Activated CD4-positive, alpha-beta T cell treated with anti-CD3 and anti-CD28 coated beads for 36 hours (primary cell): ENCODE results near the gene GOLGA6L7. TPM values are rescaled to one million over a fixed set of nuclear protein-coding genes. Genes with fewer than 3 reads are reported as not detected.
"Not testable (repeated sequence)": the region's sequence is repeated elsewhere in the genome, so short reads cannot be mapped to it uniquely, and the experiment has no call there.

Experiments used
- ATAC-seq: fragments of 200-7000 bp; cut with Tn5 transposase; one replicate; pipeline ENCODE4 v1.10.0; 2021; ENCODE audit warnings: mild to moderate bottlenecking, moderate library complexity
- CTCF ChIA-PET: fragments of 350-600 bp; sonication (Branson Sonifier 250); formaldehyde crosslinking; loops from one replicate; lab custom pipeline; 2021; ENCODE audit warnings: antibody characterized with exemption; lab: Charles Lee
- POLR2A ChIA-PET: fragments of 350-600 bp; sonication (Branson Sonifier 250); formaldehyde crosslinking; loops from one replicate; lab custom pipeline; 2021; ENCODE audit warnings: antibody characterized with exemption, inconsistent platforms; lab: Charles Lee
- DNase-seq: peaks from one replicate; pipeline ENCODE4 v3.0.0-alpha.2; 2020
- H3K27ac Mint-ChIP-seq: one replicate; pipeline ENCODE4 v1.8.0; 2021; ENCODE audit warnings: mixed read lengths
- H3K27me3 Mint-ChIP-seq: one replicate; pipeline ENCODE4 v1.8.0; 2021; ENCODE audit warnings: mixed read lengths
- H3K36me3 Mint-ChIP-seq: one replicate; pipeline ENCODE4 v1.8.0; 2021; ENCODE audit warnings: low read depth, mixed read lengths
- H3K4me1 Mint-ChIP-seq: one replicate; pipeline ENCODE4 v1.8.0; 2021; ENCODE audit warnings: mixed read lengths
- H3K4me3 Mint-ChIP-seq: one replicate; pipeline ENCODE4 v1.8.0; 2021; ENCODE audit warnings: mild to moderate bottlenecking, moderate library complexity, mixed read lengths
- H3K9me3 Mint-ChIP-seq: one replicate; pipeline ENCODE4 v1.8.0; 2021; ENCODE audit warnings: low read depth, mixed read lengths
- intact Hi-C, 2 experiments: fragments of 100-400 bp; cut with DNase I in 1 of 2; cut with micrococcal nuclease in 1 of 2; formaldehyde crosslinking; loops; one replicate each; pipeline versions ENCODE4 v1.14.2 to v1.15.1; 2022 to 2024; cut with DNase I, micrococcal nuclease
- total RNA-seq, 2 experiments: library from RNA; stranded (reverse); gene quantifications; one replicate each; pipeline ENCODE4 v1.2.3, GENCODE V29; 2021

The GOLGA6L7 gene
- total RNA-seq, 2 experiments from 2014 or later = not detected

DNA sequence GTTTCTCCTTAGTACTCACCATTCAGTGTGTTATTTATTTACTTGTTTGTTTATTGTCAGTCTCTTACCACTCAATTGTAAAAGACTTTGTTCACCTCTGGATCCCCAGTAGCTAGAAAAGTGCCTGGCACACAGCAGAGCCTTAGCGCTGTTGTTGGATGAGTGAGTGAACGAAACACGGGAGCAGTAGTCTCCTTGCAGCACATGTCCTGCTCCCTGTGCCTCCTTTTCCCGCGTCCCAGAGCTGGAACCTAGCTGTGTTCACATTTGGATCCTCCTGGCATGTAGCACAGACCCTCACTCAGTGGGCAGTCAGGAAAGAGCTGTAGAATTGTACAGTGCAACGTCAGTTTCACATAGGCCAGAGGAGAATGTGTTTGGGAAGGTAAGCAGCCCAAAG is 41.4 kb upstream of the GOLGA6L7 start:
- H3K27me3 Mint-ChIP-seq, DNase-seq, POLR2A ChIA-PET, H3K36me3 Mint-ChIP-seq, ATAC-seq, H3K9me3 Mint-ChIP-seq, H3K4me3 Mint-ChIP-seq: not testable (repeated sequence)
- CTCF ChIA-PET = interaction anchor here (1.0 to 3.0 kb wide), 2 partner anchors 13 to 212 kb away, joined by 6 to 10 read pairs; no protein-coding TSS in a partner anchor
- H3K27ac Mint-ChIP-seq = peak overlapping the region; percentile 87
- intact Hi-C loops = loop anchor here (5.0 kb wide), 5 partner anchors 32 to 197 kb away; no protein-coding TSS in a partner anchor
- peaks cover 62% of the 10 kb centered on the region for H3K4me1 Mint-ChIP-seq

DNA sequence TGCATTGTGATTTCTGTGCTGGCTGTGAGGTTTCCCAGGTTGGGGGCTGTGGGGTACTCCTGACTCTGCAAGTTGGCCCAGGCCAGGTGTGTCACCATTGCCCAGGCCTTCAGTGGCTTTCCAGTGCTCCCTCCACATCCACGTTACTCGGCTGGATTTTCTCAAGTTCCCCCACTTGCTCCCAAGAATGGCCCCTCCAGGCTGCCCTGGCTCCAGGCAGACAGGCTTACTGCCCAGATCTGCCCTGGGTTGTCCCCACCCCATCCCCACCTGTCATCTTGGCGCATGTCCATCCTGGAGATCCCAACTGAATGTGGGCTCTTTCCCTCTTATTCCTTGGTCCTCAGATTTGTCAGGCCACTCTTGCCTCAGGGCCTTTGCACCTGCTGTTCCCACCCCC is 40.9 kb upstream of the GOLGA6L7 start:
- Mint-ChIP-seq H3K4me3 (no peak overlapping the region), H3K9me3 (no peaks in the 10 kb centered on the region), H3K27me3 (no peaks in the 10 kb centered on the region), H3K4me1 (peaks cover 62% of the 10 kb centered on the region), H3K27ac (no peak overlapping the region), H3K36me3 (no peaks in the 10 kb centered on the region)
- ATAC-seq = no peak
- ChIA-PET CTCF (interaction anchor here (3.0 kb wide), 1 partner anchor 14 kb away, joined by 10 read pairs; no protein-coding TSS in a partner anchor), POLR2A (no interaction called here)
- no peak for DNase-seq
- intact Hi-C loops = loop anchor here (5.0 kb wide), 5 partner anchors 33 to 198 kb away; no protein-coding TSS in a partner anchor

DNA sequence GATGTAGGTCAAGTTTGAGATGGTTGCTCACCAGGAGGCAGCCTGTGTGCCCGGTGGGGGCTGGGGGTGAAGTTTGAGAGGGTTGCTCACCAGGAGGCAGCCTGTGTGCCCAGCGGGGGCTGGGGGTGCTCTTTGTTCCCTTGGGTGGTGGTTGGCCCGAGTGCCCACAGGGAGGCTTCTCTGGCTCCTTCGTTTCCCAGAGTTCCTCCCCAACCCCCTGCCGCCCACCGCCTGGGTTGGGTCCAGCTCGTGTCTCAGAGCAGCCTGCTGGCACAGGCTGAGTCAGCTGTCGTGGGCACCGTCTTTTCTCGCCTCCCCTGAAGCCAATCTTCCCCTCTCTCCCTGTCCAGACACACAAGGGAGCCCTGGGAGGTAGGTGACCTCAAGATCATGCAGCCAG is 40.5 kb upstream of the GOLGA6L7 start:
- DNase-seq (no peak), ATAC-seq (no peak)
- Mint-ChIP-seq H3K36me3 (no peaks in the 10 kb centered on the region), H3K4me3 (no peak overlapping the region), H3K4me1 (peaks cover 61% of the 10 kb centered on the region), H3K9me3 (no peaks in the 10 kb centered on the region), H3K27me3 (no peaks in the 10 kb centered on the region), H3K27ac (peak overlapping the region; percentile 32)
- POLR2A ChIA-PET = no interaction called here
- CTCF ChIA-PET = interaction anchor here (1.6 to 3.0 kb wide), 2 partner anchors 10 to 14 kb away, joined by 5 to 10 read pairs; no protein-coding TSS in a partner anchor
- intact Hi-C loops = loop anchor here (5.0 kb wide), 5 partner anchors 33 to 198 kb away; no protein-coding TSS in a partner anchor

- Mint-ChIP-seq H3K27me3 (no peaks in the 10 kb centered on the region), H3K4me3 (no peak overlapping the region), H3K4me1 (peaks cover 60% of the 10 kb centered on the region), H3K36me3 (no peaks in the 10 kb centered on the region), H3K9me3 (no peaks in the 10 kb centered on the region), H3K27ac (peak overlapping the region; percentile 32)
- intact Hi-C loops = loop anchor here (5.0 kb wide), 5 partner anchors 34 to 199 kb away; no protein-coding TSS in a partner anchor
- ATAC-seq = no peak
- ChIA-PET POLR2A (no interaction called here), CTCF (interaction anchor here (0.7 to 1.6 kb wide), 5 partner anchors 10 to 106 kb away, joined by 3 to 5 read pairs (median 5); no protein-coding TSS in a partner anchor)
- DNase-seq = no peak
Measured at GRCh38 chr15:28888302-28888894, 40.0 kb upstream of the GOLGA6L7 start.

DNA sequence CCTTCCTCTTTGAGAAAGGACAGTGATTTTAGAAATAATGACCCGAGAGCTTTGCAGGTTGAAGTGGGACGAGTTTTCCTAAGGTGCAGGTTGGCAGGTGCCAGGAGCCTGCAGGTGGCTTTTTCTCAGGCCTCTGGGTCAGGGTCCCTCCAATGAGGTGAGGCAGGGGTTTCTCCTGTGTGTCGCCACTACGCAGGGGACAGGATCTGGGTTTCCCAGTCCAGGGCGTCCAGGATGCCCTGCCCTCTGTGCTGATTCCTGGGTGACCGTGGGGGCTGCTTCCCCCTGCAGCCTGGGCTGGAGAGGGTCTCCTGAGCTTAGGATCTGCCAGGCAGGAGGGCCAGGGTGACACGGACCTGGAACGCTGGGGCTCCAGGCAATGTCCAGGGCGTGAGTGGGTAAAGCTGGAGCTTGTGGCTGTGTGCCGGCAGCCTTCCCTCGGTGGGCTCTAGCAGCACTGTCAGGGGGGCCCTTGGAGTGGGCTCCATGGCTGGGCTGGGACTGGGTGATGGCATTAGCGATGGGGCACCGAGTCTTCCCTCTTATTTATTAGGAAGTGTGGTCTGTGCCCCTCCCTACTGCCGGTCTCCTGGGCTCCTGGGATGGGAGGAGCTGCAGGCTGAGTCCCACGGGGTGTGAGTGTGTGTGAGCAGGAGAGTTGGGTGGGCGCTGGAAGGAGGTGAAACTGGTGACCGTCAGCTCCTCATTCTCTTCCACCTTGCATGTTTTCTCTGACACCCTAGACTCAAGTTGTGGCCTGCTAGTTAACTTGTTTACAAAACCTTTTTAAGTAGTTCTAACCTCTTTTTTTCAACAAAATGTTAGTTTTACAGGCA is 39.1 kb upstream of the GOLGA6L7 start:
- no peak for ATAC-seq
- ChIA-PET POLR2A (no interaction called here), CTCF (interaction anchor here (0.7 to 1.6 kb wide), 6 partner anchors 9 to 107 kb away, joined by 3 to 5 read pairs (median 4); no protein-coding TSS in a partner anchor)
- peaks cover 52% of the 10 kb centered on the region for H3K4me1 Mint-ChIP-seq
- no peaks in the 10 kb centered on the region for H3K27me3 Mint-ChIP-seq
- no peaks in the 10 kb centered on the region for H3K36me3 Mint-ChIP-seq
- peak overlapping the region; percentile 75 for H3K27ac Mint-ChIP-seq
- no peaks in the 10 kb centered on the region for H3K9me3 Mint-ChIP-seq
- intact Hi-C loops = loop anchor here (2.0 to 5.0 kb wide), 6 partner anchors 35 to 200 kb away; no protein-coding TSS in a partner anchor
- DNase-seq = no peak
- H3K4me3 Mint-ChIP-seq = peak overlapping the region; percentile 71

GRCh38 chr15:28886431-28887338 is 38.2 kb upstream of the GOLGA6L7 start:
- Mint-ChIP-seq H3K27ac (peak overlapping the region; percentile 75), H3K9me3 (no peaks in the 10 kb centered on the region), H3K27me3 (no peaks in the 10 kb centered on the region), H3K4me1 (peaks cover 52% of the 10 kb centered on the region), H3K36me3 (no peaks in the 10 kb centered on the region), H3K4me3 (peak overlapping the region; percentile 71)
- ATAC-seq (no peak), DNase-seq (peak; percentile 48)
- ChIA-PET POLR2A (no interaction called here), CTCF (interaction anchor here (1.5 to 1.6 kb wide), 3 partner anchors 31 to 48 kb away, joined by 3 to 4 read pairs (median 3); no protein-coding TSS in a partner anchor)
- intact Hi-C loops = loop anchor here (2.0 to 5.0 kb wide), 6 partner anchors 36 to 201 kb away; no protein-coding TSS in a partner anchor

DNA sequence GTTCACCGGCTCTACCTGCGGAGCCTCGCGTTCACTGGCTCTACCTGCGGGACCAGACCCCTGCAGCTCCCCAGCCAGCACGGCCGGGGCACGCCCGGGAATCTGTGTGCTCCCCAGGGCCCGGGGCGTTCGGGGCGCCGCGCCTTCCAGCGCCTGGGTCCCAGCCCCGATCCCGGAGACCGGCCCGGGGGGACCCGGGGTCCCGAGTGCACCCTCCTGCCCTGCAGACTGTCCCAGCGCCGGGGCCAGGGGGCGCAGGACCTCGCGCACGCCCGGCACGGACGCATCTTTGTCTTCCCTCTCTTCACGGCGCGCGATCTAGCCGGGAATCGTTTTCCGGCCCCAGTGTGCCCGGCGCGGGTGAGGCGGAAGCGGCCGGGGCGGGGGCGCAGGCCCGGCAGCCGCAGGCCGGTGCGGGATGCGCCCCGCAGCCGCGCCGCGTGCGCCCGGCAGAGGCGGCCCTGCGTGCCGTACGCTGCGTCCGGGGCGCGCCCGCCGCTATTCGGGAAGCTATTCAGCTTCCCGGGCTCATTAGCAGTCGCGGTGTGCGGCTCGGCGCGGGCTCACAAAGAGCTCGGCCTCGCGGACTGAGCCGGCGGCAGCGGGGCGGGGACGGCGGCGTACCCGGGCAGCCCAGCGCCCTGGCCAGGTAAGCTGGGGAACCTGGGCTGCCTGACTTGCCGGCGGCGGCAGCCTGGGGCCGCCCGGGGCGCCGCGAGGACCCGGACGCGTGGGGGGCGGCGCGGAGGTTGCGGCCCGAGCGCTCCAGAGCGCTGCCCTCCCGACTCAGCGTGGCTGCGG is 37.4 kb upstream of the GOLGA6L7 start, which contains the start of gene APBA2:
APBA2 (plus strand) TSS at position 345 of the 801 bp plus-strand sequence. CDS start 167,911 bp downstream, outside the sequence.
- Mint-ChIP-seq H3K4me3 (peak within 1 kb of the TSS; percentile 71), H3K9me3 (no peaks in the 10 kb centered on the region), H3K27ac (no peak within 1 kb of the TSS), H3K27me3 (no peaks in the 10 kb centered on the region), H3K36me3 (no peaks in the 10 kb centered on the region), H3K4me1 (peaks cover 43% of the 10 kb centered on the region)
- CTCF ChIA-PET = interaction anchor here (0.6 to 1.6 kb wide), 5 partner anchors 15 to 216 kb away, joined by 3 to 4 read pairs (median 3); no protein-coding TSS in a partner anchor
- POLR2A ChIA-PET = no interaction called here
- peak; percentile 72 for DNase-seq
- intact Hi-C loops = loop anchor here (2.0 to 5.0 kb wide), 6 partner anchors 36 to 201 kb away; no protein-coding TSS in a partner anchor
- peak; percentile 56 for ATAC-seq

DNA sequence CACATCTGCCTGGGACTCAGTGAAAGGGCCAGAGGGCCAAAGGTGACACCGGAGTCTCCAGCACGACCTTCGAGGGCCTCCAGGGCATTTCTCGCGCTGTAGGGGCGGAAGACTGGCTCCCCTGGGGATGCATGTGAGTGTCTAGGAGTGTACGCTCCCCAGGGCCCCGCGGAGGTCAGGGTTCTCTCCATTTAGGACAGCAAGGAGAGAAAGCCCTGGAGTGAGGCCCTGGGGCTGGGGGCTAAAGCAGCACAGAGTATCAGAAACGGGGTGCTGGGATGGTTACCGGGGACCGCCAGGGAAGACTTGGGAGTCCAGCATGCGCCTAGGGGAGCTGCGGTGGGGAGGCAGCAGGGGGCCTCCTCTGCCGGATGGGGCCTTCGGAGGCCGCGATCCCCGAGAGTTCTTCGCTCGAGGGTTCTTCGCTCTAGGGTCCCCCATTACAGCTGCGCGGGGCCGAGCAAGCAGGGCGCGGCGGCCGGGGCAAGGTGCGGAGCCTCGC is 36.7 kb upstream of the GOLGA6L7 start:
- Mint-ChIP-seq H3K27me3 (no peaks in the 10 kb centered on the region), H3K4me1 (peaks cover 37% of the 10 kb centered on the region), H3K36me3 (no peaks in the 10 kb centered on the region), H3K9me3 (no peaks in the 10 kb centered on the region), H3K27ac (no peak overlapping the region), H3K4me3 (peak overlapping the region; percentile 71)
- intact Hi-C loops = loop anchor here (5.0 kb wide), 5 partner anchors 37 to 202 kb away; no protein-coding TSS in a partner anchor
- ATAC-seq = no peak
- ChIA-PET POLR2A (no interaction called here), CTCF (interaction anchor here (0.5 to 1.6 kb wide), 5 partner anchors 14 to 320 kb away, joined by 3 to 4 read pairs (median 4); no protein-coding TSS in a partner anchor)
- no peak for DNase-seq

- Mint-ChIP-seq H3K4me1 (peaks cover 28% of the 10 kb centered on the region), H3K27me3 (no peaks in the 10 kb centered on the region), H3K36me3 (no peaks in the 10 kb centered on the region), H3K9me3 (no peaks in the 10 kb centered on the region), H3K4me3 (peak overlapping the region; percentile 71), H3K27ac (no peak overlapping the region)
- ATAC-seq (no peak), DNase-seq (no peak)
- CTCF ChIA-PET = interaction anchor here (0.5 to 0.7 kb wide), 3 partner anchors 35 to 320 kb away, joined by 3 to 4 read pairs (median 3); no protein-coding TSS in a partner anchor
- intact Hi-C loops = no loop called here
- POLR2A ChIA-PET = no interaction called here
Measured at GRCh38 chr15:28884151-28884940, 35.9 kb upstream of the GOLGA6L7 start.
